Muscle of arm (tissue), 12 donors: ENCODE results near the gene DEFB119. TPM values are rescaled to one million over a fixed set of nuclear protein-coding genes. Genes with fewer than 3 reads are reported as not detected.

ENCODE experiments used
- polyA plus RNA-seq, 12 donors: library from polyadenylated mRNA; unstranded; fragments of 120-200 nt; gene quantifications; one replicate each; pipeline ENCODE4 v1.2.1, GENCODE V29; 2013; ENCODE audit not compliant: insufficient read length in 12 of 12

The DEFB119 gene
- polyA plus RNA-seq, 12 donors, result not detected

Other genes starting within 250 kb of the DEFB119 start
- gene DEFB115, start 132.9 kb downstream of the DEFB119 start, polyA plus RNA-seq, result not detected
- not detected for gene DEFB116, start 82.0 kb downstream of the DEFB119 start, polyA plus RNA-seq
- not detected for gene DEFB118, start 22.0 kb downstream of the DEFB119 start, polyA plus RNA-seq
- not detected for gene DEFB121, start 15.6 kb upstream of the DEFB119 start, polyA plus RNA-seq
- not detected for gene DEFB123, start 50.0 kb upstream of the DEFB119 start, polyA plus RNA-seq
- gene DEFB124, start 84.5 kb upstream of the DEFB119 start, polyA plus RNA-seq, result 1 to 10 TPM in 8 of 12 donors, under 1 TPM in 2, not detected in 2; 0.60 to 1.6 (median 1.3) TPM
- gene REM1, start 84.7 kb upstream of the DEFB119 start, polyA plus RNA-seq, result 1 to 10 TPM in 10 of 12 donors, not detected in 2; 3.0 to 8.4 (median 5.6) TPM
- 100 to 1,000 TPM in 2 of 12 donors, 10 to 100 TPM in 9, not detected in 1; 64.5 to 109 (median 75.6) TPM for gene HM13, start 123.9 kb upstream of the DEFB119 start, polyA plus RNA-seq
- 10 to 100 TPM in 11 of 12 donors, not detected in 1; 14.1 to 44.6 (median 29.6) TPM for gene ID1, start 214.7 kb upstream of the DEFB119 start, polyA plus RNA-seq
- gene COX4I2, start 247.3 kb upstream of the DEFB119 start, polyA plus RNA-seq, result 10 to 100 TPM in 2 of 12 donors, 1 to 10 TPM in 9, not detected in 1; 5.6 to 21.6 (median 7.8) TPM